H7 (cell line): ENCODE results near the gene PLEKHB2. TPM values are rescaled to one million over a fixed set of nuclear protein-coding genes. Genes with fewer than 3 reads are reported as not detected.
"Not testable (repeated sequence)": the region's sequence is repeated elsewhere in the genome, so short reads cannot be mapped to it uniquely, and the experiment has no call there.

Experiments used
- DNase-seq: peaks from one replicate; pipeline ENCODE4 v3.0.0; 2012
- H3K27me3 ChIP-seq: 2 replicates; pipeline ENCODE4 v1.6.0; 2011; ENCODE audit warnings: mild to moderate bottlenecking, low read length; ENCODE audit not compliant: control insufficient read depth, insufficient read depth
- H3K36me3 ChIP-seq: replicated peaks from 2 replicates; pipeline ENCODE4 v1.5.1; 2011; ENCODE audit warnings: low read length; ENCODE audit not compliant: control insufficient read depth, insufficient read depth
- H3K4me3 ChIP-seq: 2 replicates; pipeline ENCODE4 v1.5.1; 2011; ENCODE audit warnings: low read depth, mild to moderate bottlenecking, control low read depth, low read length, moderate library complexity; ENCODE audit not compliant: insufficient read depth
- total RNA-seq: library from RNA; depleted of rRNA; stranded (reverse); fragments of >200 nt; shearing (Covaris generic); gene quantifications from 2 replicates; pipeline ENCODE4 v1.2.3, GENCODE V29; 2014; rRNA removed

Gene PLEKHB2
- total RNA-seq, 1 experiment from 2014 or later = 82.4 TPM

GRCh38 chr2:131193421-131193820 is 88.3 kb downstream of the PLEKHB2 start:
- not testable (repeated sequence) for DNase-seq

DNA sequence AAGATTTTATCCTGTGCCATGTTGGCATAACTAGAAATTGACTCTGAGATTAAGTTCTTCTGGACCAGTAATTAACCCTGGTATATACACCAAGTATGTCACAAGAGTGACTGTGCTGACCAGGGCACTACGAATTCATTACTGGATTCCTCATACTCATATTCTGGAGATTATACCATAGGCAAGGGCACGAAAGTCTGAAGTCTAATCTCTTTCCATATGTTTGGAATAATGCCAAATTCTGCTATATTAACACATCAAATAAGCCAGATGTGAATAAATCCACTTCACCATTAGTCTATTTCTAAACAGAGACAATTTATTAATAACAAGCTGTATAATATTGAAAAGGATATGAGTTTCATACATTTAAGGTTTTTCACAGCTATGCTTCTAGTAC is 91.0 kb downstream of the PLEKHB2 start:
- not testable (repeated sequence) for H3K4me3 ChIP-seq, H3K27me3 ChIP-seq, DNase-seq, H3K36me3 ChIP-seq

More at GRCh38 chr2:131193421-131193820, 88.3 kb downstream of the PLEKHB2 start:
- not testable (repeated sequence) for H3K36me3 ChIP-seq, H3K4me3 ChIP-seq, H3K27me3 ChIP-seq

Other genes with a start within 250 kb of the PLEKHB2 start
- 57.6 and 73.6 TPM in 2 replicates for gene FAM168B, start 11.9 kb upstream of the PLEKHB2 start, total RNA-seq
- 0.28 and 0.70 TPM in 2 replicates for gene POTEE, start 104.2 kb downstream of the PLEKHB2 start, total RNA-seq